GF-D8 (cell line): ENCODE data around the gene SETSIP.
"Not testable (repeated sequence)": the region's sequence is repeated elsewhere in the genome, so short reads cannot be mapped to it uniquely, and the experiment has no call there.

Experiments used
- DNase-seq: peaks from one replicate; lab custom pipeline; 2025; lab: John Stamatoyannopoulos, UW

The SETSIP gene

GRCh38 chr1:92045766-92046495, 29.3 kb downstream of the SETSIP start:
- no peak for DNase-seq

DNA sequence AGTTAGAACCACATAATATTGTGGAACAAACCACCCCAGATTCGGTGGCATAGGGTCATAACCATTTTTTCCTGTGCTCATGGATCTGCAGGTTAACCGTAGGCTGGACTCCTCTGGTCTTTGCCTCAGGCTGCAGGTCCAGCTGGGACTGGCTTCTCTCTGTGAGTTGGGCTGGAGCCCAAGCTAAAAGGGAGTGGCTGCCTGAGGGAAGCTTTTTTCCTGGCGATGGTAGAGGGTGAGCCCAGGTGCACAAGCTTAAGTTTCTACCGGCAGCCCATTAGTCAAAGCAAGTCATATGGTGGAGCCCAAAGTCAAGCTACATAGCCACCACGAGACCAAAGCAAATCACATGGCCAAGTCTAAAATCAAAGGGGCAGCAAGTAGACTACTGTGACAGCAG, 31.6 kb downstream of the SETSIP start:
- no peak for DNase-seq

DNA sequence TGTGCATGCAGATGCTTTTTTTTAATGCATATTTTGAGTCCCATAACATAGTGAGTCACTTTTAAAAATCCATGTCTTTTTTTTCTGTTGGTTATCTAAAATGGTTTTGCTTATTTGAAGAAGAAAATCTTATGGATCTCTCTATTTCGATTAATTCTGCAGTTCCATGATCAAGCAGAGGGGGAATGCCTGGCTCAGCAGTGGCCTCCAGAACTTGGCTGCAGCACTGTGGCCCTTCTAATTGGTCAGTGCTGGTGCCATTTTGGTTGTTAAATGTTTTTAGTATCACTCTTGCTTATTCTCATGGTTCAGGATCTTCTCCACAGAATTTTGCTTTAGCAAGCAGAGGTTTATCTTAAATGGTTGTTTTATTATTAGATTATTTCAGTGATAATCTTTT, 34.2 kb downstream of the SETSIP start:
- no peak for DNase-seq

- no peak for DNase-seq
Observed at GRCh38 chr1:92038695-92039346, 36.4 kb downstream of the SETSIP start.

DNA sequence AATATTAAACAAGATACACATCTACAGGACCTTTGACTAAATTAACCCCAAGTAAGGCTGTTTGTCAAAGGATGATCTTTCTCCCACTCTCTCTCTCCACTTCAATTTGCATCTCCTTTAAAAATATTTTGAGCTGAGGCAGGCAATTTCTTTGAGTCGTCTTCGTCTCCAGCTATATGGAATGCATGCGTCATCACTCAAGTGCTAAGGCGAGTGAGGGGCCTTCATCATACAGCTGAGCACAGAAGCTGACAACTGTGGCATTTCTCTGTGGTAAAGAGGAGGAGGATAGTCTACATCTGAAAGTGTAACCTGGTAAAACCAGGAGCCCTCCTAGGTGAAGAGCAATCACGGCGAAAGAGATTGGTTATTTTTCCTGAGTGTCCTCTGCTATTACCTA, 37.8 kb downstream of the SETSIP start:
- no peak for DNase-seq

DNA sequence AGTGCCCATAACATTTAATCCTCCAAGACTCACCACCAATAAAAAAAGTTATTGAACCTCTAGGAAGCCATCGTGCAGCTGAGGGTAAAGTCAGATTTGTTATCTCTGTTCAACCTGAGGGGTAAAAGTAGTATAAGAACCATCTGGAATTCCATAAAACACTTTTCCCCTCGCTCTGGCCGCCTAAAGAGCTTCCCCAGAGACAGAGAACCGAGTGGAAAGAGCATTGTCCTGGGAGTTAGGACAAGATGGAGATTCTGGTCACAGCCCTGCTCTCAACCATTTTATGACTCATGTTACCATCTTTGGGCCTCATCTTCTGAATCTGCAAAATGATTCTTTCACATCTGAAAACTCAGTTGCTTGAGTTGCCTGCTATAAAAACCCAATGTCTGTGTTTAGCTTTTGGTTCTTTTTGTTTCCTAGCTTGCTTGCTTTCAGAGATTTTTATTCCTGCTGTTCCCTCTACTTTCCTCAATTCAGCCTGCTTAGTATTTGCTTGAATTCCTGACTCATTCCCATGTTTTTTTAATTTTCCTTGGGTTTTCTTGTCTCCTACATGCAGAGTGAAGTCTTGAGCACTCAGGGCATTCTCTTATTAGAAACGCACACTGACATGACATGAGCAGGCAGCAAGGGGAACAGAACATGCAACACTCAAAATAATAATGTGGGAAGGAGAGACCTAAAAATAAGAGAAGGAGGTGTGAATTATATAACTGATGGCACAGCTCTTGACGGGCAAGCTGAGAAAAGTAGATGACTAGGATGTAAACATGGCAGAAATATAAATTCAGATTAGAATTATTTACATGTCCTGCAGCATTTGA, 43.7 kb downstream of the SETSIP start:
- no peak for DNase-seq

- DNase-seq: no peak
Observed at GRCh38 chr1:92030656-92031107, 44.5 kb downstream of the SETSIP start.

GRCh38 chr1:92029241-92029922, 45.8 kb downstream of the SETSIP start:
- no peak for DNase-seq

DNA sequence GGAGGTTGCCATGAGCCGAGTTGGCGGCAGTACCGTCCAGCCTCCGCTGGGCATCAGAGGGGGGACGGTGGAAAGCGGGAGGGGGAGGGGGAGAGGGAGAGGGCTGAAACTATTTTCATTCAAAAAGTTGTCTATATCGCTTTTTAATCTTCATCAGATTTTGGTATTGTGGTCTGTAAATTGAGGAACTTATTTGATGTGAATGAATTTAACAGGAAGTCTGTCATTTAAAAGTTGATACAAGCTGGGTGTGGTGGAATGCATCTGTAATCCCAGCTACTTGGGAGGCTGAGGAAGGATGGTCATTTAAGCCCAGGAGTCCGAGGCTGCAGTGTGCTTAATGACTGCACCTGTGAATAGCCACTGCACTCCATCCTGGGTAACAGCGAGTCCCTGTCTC, 48.4 kb downstream of the SETSIP start:
- no peak for DNase-seq

DNA sequence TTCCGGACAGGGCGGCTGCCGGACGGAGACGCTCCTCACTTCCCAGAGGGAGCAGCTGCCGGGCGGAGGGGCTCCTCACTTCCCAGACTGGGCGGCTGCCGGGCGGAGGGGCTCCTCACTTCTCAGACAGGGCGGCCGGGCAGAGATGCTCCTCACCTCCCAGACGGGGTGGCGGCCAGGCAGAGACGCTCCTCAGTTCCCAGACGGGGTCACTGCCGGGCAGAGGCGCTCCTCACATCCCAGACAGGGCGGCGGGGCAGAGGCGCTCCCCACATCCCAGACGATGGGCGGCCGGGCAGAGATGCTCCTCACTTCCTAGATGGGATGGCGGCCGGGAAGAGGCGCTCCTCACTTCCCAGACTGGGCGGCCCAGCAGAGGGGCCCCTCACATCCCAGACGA, 49.2 kb downstream of the SETSIP start:
- not testable (repeated sequence) for DNase-seq
